Stomach (tissue), 9 donors: Measurements from ENCODE around the gene CHCHD3. TPM values are rescaled to one million over a fixed set of nuclear protein-coding genes. Genes with fewer than 3 reads are reported as not detected.

ENCODE experiments used
- DNase-seq, 2 donors: peaks; one replicate each; pipeline versions ENCODE4 v3.0.0 to v3.0.0-alpha.2; 2013 to 2019
- H3K27ac ChIP-seq, 5 donors: fragments of 200-600 bp in 4 of 5; sonication (generic) in 4 of 5; one replicate each; pipeline ENCODE4 v1.5.1; 2013 to 2019; ENCODE audit warnings: mild to moderate bottlenecking in 1 of 5, moderate library complexity in 1 of 5
- H3K27me3 ChIP-seq, 3 donors: fragments of 200-600 bp; sonication (generic); one replicate each; pipeline ENCODE4 v1.5.1; 2017 to 2019; ENCODE audit warnings: mixed run types in 1 of 3
- H3K36me3 ChIP-seq, 4 donors: fragments of 200-600 bp; sonication (generic); 1 replicate in 3 of 4; 2 replicates in 1 of 4; pipeline ENCODE4 v1.5.1; 2016 to 2019
- H3K4me1 ChIP-seq, 4 donors: fragments of 200-600 bp; sonication (generic); one replicate each; pipeline ENCODE4 v1.5.1; 2016 to 2019
- H3K4me3 ChIP-seq, 4 donors: fragments of 200-600 bp; sonication (generic) in 3 of 4; one replicate each; pipeline ENCODE4 v1.5.1; 2016 to 2019; ENCODE audit warnings: mild to moderate bottlenecking in 1 of 4
- H3K9me3 ChIP-seq, 4 donors: fragments of 200-600 bp; sonication (generic); one replicate each; pipeline ENCODE4 v1.5.1; 2016 to 2019
- EP300 ChIP-seq: sonication (generic); formaldehyde crosslinking; IDR thresholded peaks from one replicate; pipeline ENCODE4 v1.6.1; 2017; ENCODE audit warnings: antibody characterized with exemption
- POLR2A ChIP-seq, 4 donors: fragments of 450-650 bp; IDR thresholded peaks; one replicate each; pipeline ENCODE4 v1.6.1; 2016; ENCODE audit warnings: antibody characterized with exemption in 4 of 4, control low read depth in 2 of 4, mild to moderate bottlenecking in 1 of 4, moderate library complexity in 1 of 4
- POLR2AphosphoS5 ChIP-seq, 3 donors: sonication (generic); formaldehyde crosslinking; IDR thresholded peaks; one replicate each; pipeline ENCODE4 v1.6.1; 2016; ENCODE audit warnings: antibody characterized with exemption in 3 of 3
- WGBS, 5 donors: extraction: QIAGEN DNeasy Blood & Tissue Kit in 3 of 5; methylation state at CpG; one replicate each; pipeline versions ENCODE4 v1.1.5 to v1.1.7; 2013 to 2018; 5-methylcytosine and 5-hydroxymethylcytosine counted together
- intact Hi-C: fragments of 100-400 bp; cut with DNase I; formaldehyde crosslinking; loops from one replicate; pipeline ENCODE4 v1.15.1; 2023; ENCODE audit warnings: low total_unique reads
- polyA plus RNA-seq, 3 donors: library from polyadenylated mRNA; stranded (reverse); fragments of 200-250 nt; gene quantifications; one replicate each; pipeline ENCODE4 v1.2.3, GENCODE V29; 2013
- total RNA-seq, 5 donors: library from RNA; depleted of rRNA; stranded (reverse); fragments of >200 nt; gene quantifications; one replicate each; pipeline versions ENCODE4 v1.1.0 to v1.2.3, GENCODE V29; 2014 to 2016
- TF ChIP-seq, protein P1 (sequence below), 7 experiments: fragments of 450-650 bp in 4 of 7; fragments of 200-600 bp in 3 of 7; sonication (generic) in 3 of 7; IDR thresholded peaks; one replicate each; pipeline ENCODE4 v1.5.1; 2016 to 2019; ENCODE audit warnings: antibody characterized with exemption in 7 of 7, control low read depth in 2 of 7, mild to moderate bottlenecking in 1 of 7
- donor health status: healthy with polysubstance abuse.
- donor health status: Bipolar disorder and iron deficiency.
- donor health status: healthy.

Gene CHCHD3
- total and polyA plus RNA-seq, 8 donors = 5.8 to 90.9 (median 39.9) TPM

DNA sequence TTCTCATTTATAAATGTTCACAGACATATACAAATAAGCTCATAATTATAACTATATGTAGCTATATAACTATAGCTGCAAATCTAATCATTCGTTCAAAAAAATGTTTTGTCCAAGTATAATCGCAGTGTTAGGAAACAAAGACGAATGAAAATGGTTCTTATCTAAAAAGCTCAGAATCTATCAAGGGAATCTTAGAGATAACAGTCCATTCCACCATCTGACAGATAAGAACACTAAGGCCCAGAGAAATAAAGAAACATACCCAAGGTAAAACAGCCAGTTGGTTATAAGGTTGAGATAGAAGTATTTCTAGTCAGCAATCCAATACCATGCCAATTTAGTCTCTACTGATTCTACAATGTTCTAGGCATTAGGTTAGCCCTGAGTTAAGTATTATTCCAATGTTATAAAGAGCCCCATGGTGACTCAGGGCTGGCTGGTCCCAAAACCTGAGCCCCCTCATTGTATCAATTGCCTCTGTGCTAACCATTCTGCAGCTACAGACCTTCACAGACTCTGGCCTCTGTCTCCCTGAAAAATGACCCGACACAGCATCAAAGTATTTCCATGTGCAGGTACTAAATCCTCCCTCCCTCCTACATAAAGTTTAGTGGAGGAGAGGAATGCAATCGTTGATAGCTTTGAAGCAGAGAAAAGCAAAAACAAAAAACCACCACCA is 30.0 kb downstream of the CHCHD3 start:
- intact Hi-C loops = no loop called here

DNA sequence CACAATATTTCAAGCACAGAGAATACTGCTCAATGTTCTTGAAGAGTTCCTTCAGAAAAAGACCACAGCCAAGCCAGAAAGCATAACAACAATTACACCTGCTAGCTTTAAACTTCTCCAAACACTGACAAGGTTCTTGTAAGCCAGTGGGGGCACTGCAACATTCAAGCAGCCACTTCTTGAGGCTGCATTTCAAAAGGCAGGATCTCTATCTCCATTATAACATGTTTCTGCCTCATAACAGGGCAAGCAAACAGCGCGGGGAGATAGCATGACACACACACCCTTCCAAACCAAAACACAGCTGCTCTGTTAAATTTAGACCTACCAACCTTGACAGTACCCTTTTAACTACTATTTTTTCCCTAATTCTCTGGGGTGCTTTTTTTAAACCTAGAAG is 30.8 kb downstream of the CHCHD3 start:
- Histone ChIP-seq H3K27me3 (no peaks in the 10 kb centered on the region), H3K9me3 (no peaks in the 10 kb centered on the region), H3K36me3 (no peaks in the 10 kb centered on the region), H3K4me3 (no peak overlapping the region), H3K4me1 (peaks cover 6 to 47% (median 33%) of the 10 kb centered on the region in 4 donors), H3K27ac (no peak overlapping the region)
- TF ChIP-seq POLR2AphosphoS5 (IDR thresholded peaks at IDR 0.05) (no peak), EP300 (no peak), POLR2A (IDR thresholded peaks at IDR 0.05) (no peak)
- TF ChIP-seq, protein P1, sequence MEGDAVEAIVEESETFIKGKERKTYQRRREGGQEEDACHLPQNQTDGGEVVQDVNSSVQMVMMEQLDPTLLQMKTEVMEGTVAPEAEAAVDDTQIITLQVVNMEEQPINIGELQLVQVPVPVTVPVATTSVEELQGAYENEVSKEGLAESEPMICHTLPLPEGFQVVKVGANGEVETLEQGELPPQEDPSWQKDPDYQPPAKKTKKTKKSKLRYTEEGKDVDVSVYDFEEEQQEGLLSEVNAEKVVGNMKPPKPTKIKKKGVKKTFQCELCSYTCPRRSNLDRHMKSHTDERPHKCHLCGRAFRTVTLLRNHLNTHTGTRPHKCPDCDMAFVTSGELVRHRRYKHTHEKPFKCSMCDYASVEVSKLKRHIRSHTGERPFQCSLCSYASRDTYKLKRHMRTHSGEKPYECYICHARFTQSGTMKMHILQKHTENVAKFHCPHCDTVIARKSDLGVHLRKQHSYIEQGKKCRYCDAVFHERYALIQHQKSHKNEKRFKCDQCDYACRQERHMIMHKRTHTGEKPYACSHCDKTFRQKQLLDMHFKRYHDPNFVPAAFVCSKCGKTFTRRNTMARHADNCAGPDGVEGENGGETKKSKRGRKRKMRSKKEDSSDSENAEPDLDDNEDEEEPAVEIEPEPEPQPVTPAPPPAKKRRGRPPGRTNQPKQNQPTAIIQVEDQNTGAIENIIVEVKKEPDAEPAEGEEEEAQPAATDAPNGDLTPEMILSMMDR (IDR thresholded peaks at IDR 0.05) = no peak
- DNase-seq = peak in 1 of 2 donors; percentile 54
- WGBS, 5 donors = 21 to 45% (median 31%) methylated on average over 2 of the region's 2 CpGs
- intact Hi-C loops = no loop called here

More for the DNA sequence above, 30.0 kb downstream of the CHCHD3 start:
- WGBS, 5 donors = 56 to 75% (median 70%) methylated on average over 5 of the region's 5 CpGs
- H3K36me3 ChIP-seq = no peaks in the 10 kb centered on the region
- peaks cover 6 to 55% (median 36%) of the 10 kb centered on the region in 4 donors for H3K4me1 ChIP-seq
- H3K4me3 ChIP-seq = no peak overlapping the region
- no peak for TF ChIP-seq POLR2AphosphoS5 (IDR thresholded peaks at IDR 0.05)
- TF ChIP-seq, protein P1 (IDR thresholded peaks at IDR 0.05) = no peak
- no peak for TF ChIP-seq EP300
- no peak for TF ChIP-seq POLR2A (IDR thresholded peaks at IDR 0.05)
- no peak for DNase-seq
- no peak overlapping the region for H3K27ac ChIP-seq
- H3K27me3 ChIP-seq = no peaks in the 10 kb centered on the region
- H3K9me3 ChIP-seq = no peaks in the 10 kb centered on the region

DNA sequence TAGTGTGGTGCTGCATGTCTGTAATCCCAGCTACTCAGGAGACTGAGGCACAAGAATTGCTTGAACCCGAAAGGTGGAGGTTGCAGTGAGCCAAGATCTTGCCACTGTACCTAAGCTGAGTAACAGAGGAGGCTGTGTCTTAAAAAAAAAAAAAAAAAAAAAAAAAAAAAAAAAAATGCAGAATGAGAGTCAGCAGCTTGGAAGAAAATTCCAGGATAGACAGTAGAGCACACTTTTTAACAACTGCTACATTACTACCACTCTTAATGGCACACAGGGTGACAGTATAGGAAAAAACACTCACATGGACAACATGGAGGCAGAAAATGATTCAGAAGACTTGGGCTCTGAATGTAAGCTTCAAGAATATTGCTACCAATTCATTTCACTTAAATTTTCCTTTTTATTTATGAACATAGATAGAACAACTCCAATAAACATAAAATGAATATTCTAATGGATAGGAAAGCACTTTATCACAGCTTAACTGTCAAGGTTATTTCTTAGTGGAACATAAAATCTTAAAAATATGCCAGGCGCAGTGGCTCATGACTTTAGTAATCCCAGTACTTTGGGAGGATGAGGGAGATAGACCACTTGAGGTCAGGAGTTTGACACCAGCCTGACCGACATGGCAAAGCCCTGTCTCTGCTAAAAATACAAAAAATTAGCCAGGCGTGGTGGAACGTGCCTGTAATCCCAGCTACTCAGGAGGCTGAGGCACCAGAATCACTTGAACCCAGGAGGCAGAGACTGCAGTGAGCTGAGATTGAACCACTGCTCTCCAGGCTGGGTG is 31.5 kb downstream of the CHCHD3 start:
- TF ChIP-seq, protein P1 (IDR thresholded peaks at IDR 0.05) = no peak
- TF ChIP-seq POLR2AphosphoS5 (IDR thresholded peaks at IDR 0.05) (no peak), EP300 (no peak), POLR2A (IDR thresholded peaks at IDR 0.05) (no peak)
- WGBS, 5 donors = 81 to 90% (median 85%) methylated on average over 5 of the region's 5 CpGs
- H3K4me1 ChIP-seq = peaks cover 6 to 46% (median 31%) of the 10 kb centered on the region in 4 donors
- H3K27me3 ChIP-seq = no peaks in the 10 kb centered on the region
- H3K27ac ChIP-seq = no peak overlapping the region
- H3K9me3 ChIP-seq = no peaks in the 10 kb centered on the region
- intact Hi-C loops = no loop called here
- no peak for DNase-seq
- no peak overlapping the region for H3K4me3 ChIP-seq
- H3K36me3 ChIP-seq = no peaks in the 10 kb centered on the region

DNA sequence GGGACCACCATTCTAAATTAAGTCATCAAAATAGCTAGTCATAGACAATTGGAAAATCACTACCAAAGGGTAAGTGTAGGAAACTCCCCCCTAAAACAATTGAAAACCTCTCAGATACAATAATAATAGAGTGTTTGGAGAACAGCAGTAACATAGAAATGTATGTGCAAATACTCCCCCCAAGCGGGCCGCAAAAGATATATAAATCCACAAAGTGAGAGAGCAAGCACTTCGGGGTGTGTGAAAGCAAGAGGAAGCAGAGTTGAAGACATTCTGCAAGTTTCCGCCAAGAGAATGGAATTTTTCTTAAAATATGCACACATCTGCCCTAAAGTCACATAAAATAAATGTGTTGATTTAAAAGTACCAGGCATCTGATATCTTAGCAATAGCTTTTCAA is 33.3 kb downstream of the CHCHD3 start:
- intact Hi-C loops = no loop called here
- no peaks in the 10 kb centered on the region for H3K9me3 ChIP-seq
- no peaks in the 10 kb centered on the region for H3K36me3 ChIP-seq
- no peaks in the 10 kb centered on the region for H3K27me3 ChIP-seq
- whole genome bisulfite sequencing, 5 donors = 76 to 95% (median 87%) methylated on average over 4 of the region's 4 CpGs
- TF ChIP-seq POLR2AphosphoS5 (IDR thresholded peaks at IDR 0.05) = no peak
- no peak for TF ChIP-seq EP300
- TF ChIP-seq POLR2A (IDR thresholded peaks at IDR 0.05) = no peak
- TF ChIP-seq, protein P1 (IDR thresholded peaks at IDR 0.05) = no peak
- no peak overlapping the region for H3K27ac ChIP-seq
- no peak for DNase-seq
- H3K4me1 ChIP-seq = peaks cover 6 to 37% (median 29%) of the 10 kb centered on the region in 4 donors
- no peak overlapping the region for H3K4me3 ChIP-seq
